ENCODE data around the gene APLP1. TPM values are rescaled to one million over a fixed set of nuclear protein-coding genes. Genes with fewer than 3 reads are reported as not detected.
"Not testable (repeated sequence)": the region's sequence is repeated elsewhere in the genome, so short reads cannot be mapped to it uniquely, and the experiment has no call there.

APLP1 gene
- total and polyA plus RNA-seq, 2 donors (not counting 3 experiments of a cell fraction or from before 2014, with no cell fraction given): 6.2 to 13.0 TPM

GRCh38 chr19:35909684-35910035 is 41.3 kb downstream of the APLP1 start:
- H3K36me3 ChIP-seq (ENCODE audit: control insufficient read depth in 2 of 2, extremely low read depth in 1 of 2, insufficient read depth in 2 of 2, low read length in 2 of 2): no peaks in the 10 kb centered on the region
- no peaks in the 10 kb centered on the region for H3K9me3 ChIP-seq (replicated peaks; ENCODE audit: control insufficient read depth, insufficient read depth, low read length)
- H2AFZ ChIP-seq (ENCODE audit: low read depth, low read length): no peak overlapping the region
- no TSS peak for BruUV-seq (replicated peaks)
- dilution Hi-C loops (cut with MboI; ENCODE audit: extremely low pct_ligation_motif_present, low sequenced_read_pairs) (no loop called here), intact Hi-C loops (cut with micrococcal nuclease) (no loop called here)
- POLR2A ChIA-PET: no interaction called here
- no peaks in the 10 kb centered on the region for H3K27me3 ChIP-seq (ENCODE audit: control insufficient read depth in 2 of 2, insufficient read depth in 2 of 2, low read length in 2 of 2)
- no peaks in the 10 kb centered on the region for H3K4me1 ChIP-seq (ENCODE audit: control insufficient read depth, extremely low read depth, insufficient read depth, low read length)
- FAIRE-seq (no peak), DNase-seq (ENCODE audit: low read depth, low spot score) (no peak)
- CTCF ChIA-PET: no interaction called here
- H3K9me1 ChIP-seq (replicated peaks; ENCODE audit: control insufficient read depth, extremely low read depth, insufficient read depth, low read length): no peaks in the 10 kb centered on the region
- no peak overlapping the region for H3K4me2 ChIP-seq (ENCODE audit: insufficient read depth, low read length)
- no peak for TF ChIP-seq POLR2A (IDR thresholded peaks at IDR 0.05; ENCODE audit: low read depth, low read length)
- no peak for TF ChIP-seq GATA2 (IDR thresholded peaks at IDR 0.05; ENCODE audit: insufficient read depth, insufficient read length, low read depth, low read length)
- no peak for TF ChIP-seq MAX (IDR thresholded peaks at IDR 0.05; ENCODE audit: insufficient read depth, insufficient read length)
- TF ChIP-seq JUN (IDR thresholded peaks at IDR 0.05; ENCODE audit: borderline replicate concordance, insufficient read depth, insufficient read length, low read depth): no peak
- no peak overlapping the region for H3K9ac ChIP-seq (replicated peaks; ENCODE audit: extremely low read depth, insufficient read depth, low read length)
- no peaks in the 10 kb centered on the region for H4K20me1 ChIP-seq (replicated peaks; ENCODE audit: control insufficient read depth, extremely low read depth, insufficient read depth, low read length)
- no peak overlapping the region for H3K27ac ChIP-seq (ENCODE audit: insufficient read depth, low read depth, low read length)
- H3K79me2 ChIP-seq (ENCODE audit: control insufficient read depth, insufficient read depth, low read length): no peaks in the 10 kb centered on the region
- H3K4me3 ChIP-seq (replicated peaks in 1 of 3; ENCODE audit: insufficient read depth in 1 of 3, low read depth in 1 of 3, low read length in 3 of 3): no peak overlapping the region

GRCh38 chr19:35910355-35910754 is 42.0 kb downstream of the APLP1 start:
- H3K4me2 ChIP-seq (ENCODE audit: insufficient read depth, low read length); H4K20me1 ChIP-seq (replicated peaks; ENCODE audit: control insufficient read depth, extremely low read depth, insufficient read depth, low read length); intact Hi-C loops (cut with micrococcal nuclease); BruUV-seq (replicated peaks); dilution Hi-C loops (cut with MboI; ENCODE audit: extremely low pct_ligation_motif_present, low sequenced_read_pairs); H3K9me1 ChIP-seq (replicated peaks; ENCODE audit: control insufficient read depth, extremely low read depth, insufficient read depth, low read length); H3K36me3 ChIP-seq (ENCODE audit: control insufficient read depth in 2 of 2, extremely low read depth in 1 of 2, insufficient read depth in 2 of 2, low read length in 2 of 2); H2AFZ ChIP-seq (ENCODE audit: low read depth, low read length); H3K4me1 ChIP-seq (ENCODE audit: control insufficient read depth, extremely low read depth, insufficient read depth, low read length); H3K79me2 ChIP-seq (ENCODE audit: control insufficient read depth, insufficient read depth, low read length); CTCF ChIA-PET; H3K9ac ChIP-seq (replicated peaks; ENCODE audit: extremely low read depth, insufficient read depth, low read length); H3K27ac ChIP-seq (ENCODE audit: insufficient read depth, low read depth, low read length); DNase-seq (ENCODE audit: low read depth, low spot score); FAIRE-seq; POLR2A ChIA-PET; H3K4me3 ChIP-seq (replicated peaks in 1 of 3; ENCODE audit: insufficient read depth in 1 of 3, low read depth in 1 of 3, low read length in 3 of 3); H3K9me3 ChIP-seq (replicated peaks; ENCODE audit: control insufficient read depth, insufficient read depth, low read length); H3K27me3 ChIP-seq (ENCODE audit: control insufficient read depth in 2 of 2, insufficient read depth in 2 of 2, low read length in 2 of 2): not testable (repeated sequence)
